Right atrium auricular region (tissue), 2 donors: ENCODE measurements around the gene KRTAP20-1. TPM values are rescaled to one million over a fixed set of nuclear protein-coding genes. Genes with fewer than 3 reads are reported as not detected.

Source experiments
- DNase-seq: peaks from one replicate; pipeline ENCODE4 v3.0.0-alpha.2; 2019; ENCODE audit warnings: low spot score
- H3K27ac ChIP-seq, 2 donors: fragments of 200-600 bp; sonication (generic); 1 replicate in 1 of 2; 2 replicates in 1 of 2; pipeline ENCODE4 v1.5.1; 2016 to 2019
- H3K27me3 ChIP-seq, 2 donors: fragments of 200-600 bp; sonication (generic); one replicate each; pipeline versions ENCODE4 v1.5.1 to v1.6.0; 2017 to 2019
- H3K36me3 ChIP-seq: fragments of 200-600 bp; sonication (generic); one replicate; pipeline ENCODE4 v1.5.1; 2016
- H3K4me1 ChIP-seq, 2 donors: fragments of 200-600 bp; sonication (generic); one replicate each; pipeline versions ENCODE4 v1.5.1 to v1.6.0; 2017 to 2019
- H3K4me3 ChIP-seq, 2 donors: fragments of 200-600 bp; sonication (generic); 1 replicate in 1 of 2; 2 replicates in 1 of 2; pipeline ENCODE4 v1.5.1; 2017 to 2019; ENCODE audit warnings: mild to moderate bottlenecking in 1 of 2, moderate library complexity in 1 of 2
- H3K9me3 ChIP-seq, 2 donors: fragments of 200-600 bp; sonication (generic); one replicate each; pipeline ENCODE4 v1.5.1; 2019
- total RNA-seq, 2 donors: library from RNA; depleted of rRNA; stranded (reverse); fragments of >200 nt; gene quantifications; one replicate each; pipeline ENCODE4 v1.1.0, GENCODE V29; 2016
- TF ChIP-seq, protein P1 (sequence below), 2 donors: fragments of 200-600 bp; sonication (generic); IDR thresholded peaks; one replicate each; pipeline ENCODE4 v1.5.1; 2019; ENCODE audit warnings: antibody characterized with exemption in 2 of 2

Gene KRTAP20-1
- total RNA-seq, 2 donors from 2014 or later = not detected

DNA sequence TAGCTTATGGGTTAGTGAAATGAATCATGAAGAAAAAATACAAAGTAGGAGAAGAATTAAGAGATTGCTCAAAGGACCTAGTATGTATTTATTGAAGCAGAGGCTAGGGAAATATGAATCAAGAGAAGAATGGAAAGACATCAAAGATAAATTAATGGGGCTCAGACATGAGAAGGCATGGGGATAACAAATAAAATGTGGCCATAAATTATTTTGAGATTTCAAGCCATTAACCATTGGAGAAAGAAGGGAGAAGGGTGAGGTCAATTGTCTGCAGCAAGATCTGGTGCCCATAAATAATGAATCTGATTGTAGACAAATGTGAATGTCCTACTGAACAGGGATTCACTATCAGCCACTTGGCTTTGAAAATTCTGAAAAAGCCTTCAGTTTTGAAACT, 36.7 kb downstream of the KRTAP20-1 start:
- H3K4me3 ChIP-seq = no peak overlapping the region
- H3K27ac ChIP-seq = no peak overlapping the region
- H3K36me3 ChIP-seq = no peaks in the 10 kb centered on the region
- no peak for DNase-seq
- no peaks in the 10 kb centered on the region for H3K27me3 ChIP-seq
- H3K9me3 ChIP-seq = no peaks in the 10 kb centered on the region
- TF ChIP-seq, protein P1, sequence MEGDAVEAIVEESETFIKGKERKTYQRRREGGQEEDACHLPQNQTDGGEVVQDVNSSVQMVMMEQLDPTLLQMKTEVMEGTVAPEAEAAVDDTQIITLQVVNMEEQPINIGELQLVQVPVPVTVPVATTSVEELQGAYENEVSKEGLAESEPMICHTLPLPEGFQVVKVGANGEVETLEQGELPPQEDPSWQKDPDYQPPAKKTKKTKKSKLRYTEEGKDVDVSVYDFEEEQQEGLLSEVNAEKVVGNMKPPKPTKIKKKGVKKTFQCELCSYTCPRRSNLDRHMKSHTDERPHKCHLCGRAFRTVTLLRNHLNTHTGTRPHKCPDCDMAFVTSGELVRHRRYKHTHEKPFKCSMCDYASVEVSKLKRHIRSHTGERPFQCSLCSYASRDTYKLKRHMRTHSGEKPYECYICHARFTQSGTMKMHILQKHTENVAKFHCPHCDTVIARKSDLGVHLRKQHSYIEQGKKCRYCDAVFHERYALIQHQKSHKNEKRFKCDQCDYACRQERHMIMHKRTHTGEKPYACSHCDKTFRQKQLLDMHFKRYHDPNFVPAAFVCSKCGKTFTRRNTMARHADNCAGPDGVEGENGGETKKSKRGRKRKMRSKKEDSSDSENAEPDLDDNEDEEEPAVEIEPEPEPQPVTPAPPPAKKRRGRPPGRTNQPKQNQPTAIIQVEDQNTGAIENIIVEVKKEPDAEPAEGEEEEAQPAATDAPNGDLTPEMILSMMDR (IDR thresholded peaks at IDR 0.05) = no peak
- no peaks in the 10 kb centered on the region for H3K4me1 ChIP-seq

Other genes with a start within 250 kb of the KRTAP20-1 start
- gene KRTAP13-2, start 244.2 kb upstream of the KRTAP20-1 start, total RNA-seq = not detected
- not detected for gene KRTAP13-1, start 220.4 kb upstream of the KRTAP20-1 start, total RNA-seq
- gene KRTAP13-3, start 190.5 kb upstream of the KRTAP20-1 start, total RNA-seq = not detected
- gene KRTAP13-4, start 186.2 kb upstream of the KRTAP20-1 start, total RNA-seq = not detected
- gene KRTAP15-1, start 176.2 kb upstream of the KRTAP20-1 start, total RNA-seq = not detected
- gene KRTAP19-1, start 136.1 kb upstream of the KRTAP20-1 start, total RNA-seq = not detected
- gene KRTAP19-2, start 129.0 kb upstream of the KRTAP20-1 start, total RNA-seq = not detected
- gene KRTAP19-3, start 124.4 kb upstream of the KRTAP20-1 start, total RNA-seq = not detected
- not detected for gene KRTAP19-4, start 119.3 kb upstream of the KRTAP20-1 start, total RNA-seq
- gene KRTAP19-5, start 114.3 kb upstream of the KRTAP20-1 start, total RNA-seq = not detected
- not detected for gene KRTAP19-6, start 74.6 kb upstream of the KRTAP20-1 start, total RNA-seq
- gene KRTAP19-7, start 55.1 kb upstream of the KRTAP20-1 start, total RNA-seq = not detected
- not detected for gene KRTAP22-2, start 26.0 kb upstream of the KRTAP20-1 start, total RNA-seq
- gene KRTAP6-3, start 24.0 kb upstream of the KRTAP20-1 start, total RNA-seq = not detected
- gene KRTAP6-2, start 17.5 kb upstream of the KRTAP20-1 start, total RNA-seq = not detected
- not detected for gene KRTAP22-1, start 15.3 kb upstream of the KRTAP20-1 start, total RNA-seq
- not detected for gene KRTAP6-1, start 2.5 kb upstream of the KRTAP20-1 start, total RNA-seq
- not detected for gene KRTAP20-4, start 4.2 kb downstream of the KRTAP20-1 start, total RNA-seq
- not detected for gene KRTAP20-2, start 18.8 kb downstream of the KRTAP20-1 start, total RNA-seq
- gene KRTAP20-3, start 26.4 kb downstream of the KRTAP20-1 start, total RNA-seq = not detected
- not detected for gene KRTAP21-3, start 102.4 kb downstream of the KRTAP20-1 start, total RNA-seq
- gene KRTAP21-2, start 130.8 kb downstream of the KRTAP20-1 start, total RNA-seq = not detected
- gene KRTAP21-1, start 139.0 kb downstream of the KRTAP20-1 start, total RNA-seq = not detected
- gene KRTAP8-1, start 196.8 kb downstream of the KRTAP20-1 start, total RNA-seq = not detected
- not detected for gene KRTAP7-1, start 213.3 kb downstream of the KRTAP20-1 start, total RNA-seq